HCT116 (cell line): Measurements from ENCODE around the gene ART3.

Experiments used
- CEBPB ChIP-seq: IDR thresholded peaks from 2 replicates; pipeline ENCODE4 v1.6.1; 2012; ENCODE audit warnings: low read depth
- EZH2 ChIP-seq: fragments of 200-600 bp; sonication (generic); IDR thresholded peaks from 2 replicates; pipeline ENCODE4 v1.6.1; 2017; ENCODE audit warnings: antibody characterized with exemption, mixed run types
- EZH2phosphoT487 ChIP-seq: fragments of 200-600 bp; IDR thresholded peaks from 2 replicates; pipeline ENCODE4 v1.6.1; 2018; ENCODE audit warnings: antibody characterized with exemption, borderline replicate concordance
- JUND ChIP-seq: IDR thresholded peaks from 2 replicates; pipeline ENCODE4 v1.6.1; 2012
- MAX ChIP-seq: IDR thresholded peaks from 2 replicates; pipeline ENCODE4 v1.6.1; 2012
- POLR2A ChIP-seq: IDR thresholded peaks from 2 replicates; pipeline ENCODE4 v1.7.0; 2011; ENCODE audit warnings: borderline replicate concordance; ENCODE audit not compliant: insufficient read depth, insufficient read length; ENCODE audit errors: extremely low read depth
- POLR2AphosphoS5 ChIP-seq: IDR thresholded peaks from 2 replicates; pipeline ENCODE4 v1.6.1; 2011; ENCODE audit warnings: mild to moderate bottlenecking, low read depth, low read length, moderate library complexity
- SIN3A ChIP-seq: IDR thresholded peaks from 2 replicates; pipeline ENCODE4 v1.6.1; 2012; ENCODE audit warnings: low read depth
- SP1 ChIP-seq: IDR thresholded peaks from 2 replicates; pipeline ENCODE4 v1.6.1; 2012; ENCODE audit warnings: low read depth
- SRF ChIP-seq: IDR thresholded peaks from 2 replicates; pipeline ENCODE4 v1.6.1; 2012; ENCODE audit warnings: low read depth
- YY1 ChIP-seq: IDR thresholded peaks from 2 replicates; pipeline ENCODE4 v1.6.1; 2011; ENCODE audit warnings: low read length, low read depth, moderate library complexity, mild to moderate bottlenecking; ENCODE audit not compliant: insufficient replicate concordance; ENCODE audit errors: extremely low read depth
- ZFX ChIP-seq: fragments of 450-650 bp; IDR thresholded peaks from 2 replicates; pipeline ENCODE4 v1.6.1; 2017
- TF ChIP-seq, protein P1 (sequence below), 3 experiments: fragments of 200-600 bp in 1 of 3; sonication (generic) in 1 of 3; IDR thresholded peaks in 2 of 3; conservative IDR thresholded peaks in 1 of 3; 2 replicates each; pipeline ENCODE4 v1.5.1; 2012 to 2017; ENCODE audit warnings: low read depth in 2 of 3, low read length in 2 of 3, antibody characterized with exemption in 1 of 3, borderline replicate concordance in 1 of 3, control low read depth in 1 of 3, mild to moderate bottlenecking in 1 of 3, mixed read lengths in 1 of 3, mixed run types in 1 of 3, moderate library complexity in 1 of 3; ENCODE audit not compliant: insufficient read depth in 1 of 3

GRCh38 chr4:76156635-76157034 is 82.1 kb downstream of the ART3 start:
- no peak for TF ChIP-seq POLR2A
- TF ChIP-seq, protein P1, sequence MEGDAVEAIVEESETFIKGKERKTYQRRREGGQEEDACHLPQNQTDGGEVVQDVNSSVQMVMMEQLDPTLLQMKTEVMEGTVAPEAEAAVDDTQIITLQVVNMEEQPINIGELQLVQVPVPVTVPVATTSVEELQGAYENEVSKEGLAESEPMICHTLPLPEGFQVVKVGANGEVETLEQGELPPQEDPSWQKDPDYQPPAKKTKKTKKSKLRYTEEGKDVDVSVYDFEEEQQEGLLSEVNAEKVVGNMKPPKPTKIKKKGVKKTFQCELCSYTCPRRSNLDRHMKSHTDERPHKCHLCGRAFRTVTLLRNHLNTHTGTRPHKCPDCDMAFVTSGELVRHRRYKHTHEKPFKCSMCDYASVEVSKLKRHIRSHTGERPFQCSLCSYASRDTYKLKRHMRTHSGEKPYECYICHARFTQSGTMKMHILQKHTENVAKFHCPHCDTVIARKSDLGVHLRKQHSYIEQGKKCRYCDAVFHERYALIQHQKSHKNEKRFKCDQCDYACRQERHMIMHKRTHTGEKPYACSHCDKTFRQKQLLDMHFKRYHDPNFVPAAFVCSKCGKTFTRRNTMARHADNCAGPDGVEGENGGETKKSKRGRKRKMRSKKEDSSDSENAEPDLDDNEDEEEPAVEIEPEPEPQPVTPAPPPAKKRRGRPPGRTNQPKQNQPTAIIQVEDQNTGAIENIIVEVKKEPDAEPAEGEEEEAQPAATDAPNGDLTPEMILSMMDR (IDR thresholded peaks at IDR 0.05 in 2 of 3, conservative IDR thresholded peaks at IDR 0.05 in 1 of 3; ENCODE audit: borderline replicate concordance in 1 of 3, insufficient read depth in 1 of 3, low read depth in 2 of 3, low read length in 2 of 3), result no peak
- TF ChIP-seq POLR2AphosphoS5, result no peak
- no peak for TF ChIP-seq EZH2
- no peak for TF ChIP-seq JUND
- TF ChIP-seq SIN3A, result no peak
- no peak for TF ChIP-seq CEBPB
- TF ChIP-seq SP1, result no peak
- no peak for TF ChIP-seq SRF
- no peak for TF ChIP-seq ZFX
- TF ChIP-seq MAX, result no peak
- TF ChIP-seq YY1, result no peak
- no peak for TF ChIP-seq EZH2phosphoT487
